ENCODE data around the gene RAB31.

- TF ChIP-seq CTCF (IDR thresholded peaks at IDR 0.05) (no peak), POLR2A (IDR thresholded peaks at IDR 0.05) (no peak)
These were observed 50.5 kb downstream of the RAB31 start for GRCh38 chr18:9758624-9759075.
